ENCODE results near the gene RHOF. TPM values are rescaled to one million over a fixed set of nuclear protein-coding genes. Genes with fewer than 3 reads are reported as not detected.
"Not testable (repeated sequence)": the region's sequence is repeated elsewhere in the genome, so short reads cannot be mapped to it uniquely, and the experiment has no call there.

The RHOF gene
- total and polyA plus RNA-seq, 4 donors, result 7.6 to 17.6 (median 13.2) TPM

DNA sequence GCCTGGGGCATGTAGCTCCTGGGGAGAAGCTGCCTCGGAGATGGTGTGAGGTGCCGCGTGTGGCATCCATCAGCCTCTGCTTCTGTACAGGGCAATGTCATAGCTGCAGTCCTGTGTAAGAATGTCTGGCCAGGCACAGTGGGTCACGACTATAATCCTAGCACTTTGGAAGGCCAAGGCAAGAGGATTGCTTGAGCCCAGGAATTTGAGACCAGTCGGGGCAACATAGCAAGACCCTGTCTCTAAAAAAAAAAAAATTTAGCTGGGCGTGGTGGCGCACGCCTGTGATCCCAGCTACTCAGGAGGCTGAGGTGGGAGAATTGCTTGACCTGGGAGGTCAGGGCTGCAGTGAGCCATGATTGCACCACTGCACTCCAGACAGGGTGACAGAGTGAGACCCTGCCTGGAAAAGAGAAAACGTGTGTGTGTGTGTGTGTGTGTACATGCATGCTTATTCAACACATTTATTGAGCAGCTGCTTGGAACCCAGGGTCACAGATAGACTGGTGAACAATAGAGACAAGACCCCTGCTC lies 24.1 kb downstream of the RHOF start:
- Histone ChIP-seq H3K27me3 (ENCODE audit: control insufficient read depth, insufficient read depth, low read length) (no peaks in the 10 kb centered on the region), H3K27ac (ENCODE audit: low read depth, low read length) (no peak overlapping the region), H3K4me1 (ENCODE audit: control insufficient read depth, insufficient read depth, low read length) (peaks cover 49% of the 10 kb centered on the region), H3K4me3 (ENCODE audit: low read depth, low read length) (no peak overlapping the region), H3K36me3 (ENCODE audit: control insufficient read depth, insufficient read depth, low read length) (peaks cover 23% of the 10 kb centered on the region), H3K9me3 (ENCODE audit: control insufficient read depth, insufficient read depth, low read length) (no peaks in the 10 kb centered on the region)
- no peak for DNase-seq (ENCODE audit: low read depth in 4 of 6, low spot score in 6 of 6)
- 86% methylated on average over 8 of the region's 9 CpGs for WGBS (ENCODE audit: insufficient coverage)

- Histone ChIP-seq H3K9me3 (ENCODE audit: control insufficient read depth, insufficient read depth, low read length) (no peaks in the 10 kb centered on the region), H3K4me1 (ENCODE audit: control insufficient read depth, insufficient read depth, low read length) (peaks cover 43% of the 10 kb centered on the region), H3K27ac (ENCODE audit: low read depth, low read length) (peak overlapping the region; percentile 54), H3K4me3 (ENCODE audit: low read depth, low read length) (no peak overlapping the region), H3K36me3 (ENCODE audit: control insufficient read depth, insufficient read depth, low read length) (peaks cover 23% of the 10 kb centered on the region), H3K27me3 (ENCODE audit: control insufficient read depth, insufficient read depth, low read length) (no peaks in the 10 kb centered on the region)
- peak; percentile 62 to 96 (median 76) for DNase-seq (ENCODE audit: low read depth in 4 of 6, low spot score in 6 of 6)
- 14% methylated on average over 9 of the region's 10 CpGs for WGBS (ENCODE audit: insufficient coverage)
These were observed 25.9 kb downstream of the RHOF start for GRCh38 chr12:121767525-121768016.

GRCh38 chr12:121766290-121767039 lies 27.0 kb downstream of the RHOF start:
- H3K27me3 ChIP-seq (ENCODE audit: control insufficient read depth, insufficient read depth, low read length), result no peaks in the 10 kb centered on the region
- no peak overlapping the region for H3K4me3 ChIP-seq (ENCODE audit: low read depth, low read length)
- peaks cover 43% of the 10 kb centered on the region for H3K4me1 ChIP-seq (ENCODE audit: control insufficient read depth, insufficient read depth, low read length)
- H3K36me3 ChIP-seq (ENCODE audit: control insufficient read depth, insufficient read depth, low read length), result peaks cover 28% of the 10 kb centered on the region
- H3K9me3 ChIP-seq (ENCODE audit: control insufficient read depth, insufficient read depth, low read length), result no peaks in the 10 kb centered on the region
- 85% methylated on average over 5 of the region's 5 CpGs for WGBS (ENCODE audit: insufficient coverage)
- no peak for DNase-seq (ENCODE audit: low read depth in 4 of 6, low spot score in 6 of 6)
- H3K27ac ChIP-seq (ENCODE audit: low read depth, low read length), result no peak overlapping the region

DNA sequence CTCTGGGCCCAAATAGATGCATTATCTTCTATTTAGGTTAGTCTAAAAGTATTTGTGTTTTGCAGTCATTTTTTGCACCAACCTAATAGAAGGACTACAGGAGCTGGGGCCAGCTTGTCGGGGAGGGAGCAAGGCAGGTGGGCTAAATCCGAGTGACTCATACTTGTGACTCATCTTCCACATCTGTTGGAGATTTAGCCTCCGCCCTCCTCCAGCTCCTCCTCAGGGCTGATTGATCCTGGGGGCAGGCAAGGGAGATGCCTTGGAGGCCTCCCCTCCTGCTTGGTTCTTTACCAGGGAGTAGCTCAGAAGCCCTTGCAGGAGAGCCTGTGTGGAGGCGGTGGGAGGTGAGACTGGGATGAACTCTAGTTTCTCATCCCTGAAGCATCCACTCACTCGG lies 27.9 kb downstream of the RHOF start:
- Histone ChIP-seq H3K4me3 (ENCODE audit: low read depth, low read length) (no peak overlapping the region), H3K27me3 (ENCODE audit: control insufficient read depth, insufficient read depth, low read length) (no peaks in the 10 kb centered on the region), H3K36me3 (ENCODE audit: control insufficient read depth, insufficient read depth, low read length) (peaks cover 28% of the 10 kb centered on the region), H3K9me3 (ENCODE audit: control insufficient read depth, insufficient read depth, low read length) (no peaks in the 10 kb centered on the region), H3K27ac (ENCODE audit: low read depth, low read length) (no peak overlapping the region), H3K4me1 (ENCODE audit: control insufficient read depth, insufficient read depth, low read length) (peaks cover 40% of the 10 kb centered on the region)
- DNase-seq (ENCODE audit: low read depth in 4 of 6, low spot score in 6 of 6), result no peak
- WGBS (ENCODE audit: insufficient coverage), result 71% methylated on average over 1 of the region's 5 CpGs

DNA sequence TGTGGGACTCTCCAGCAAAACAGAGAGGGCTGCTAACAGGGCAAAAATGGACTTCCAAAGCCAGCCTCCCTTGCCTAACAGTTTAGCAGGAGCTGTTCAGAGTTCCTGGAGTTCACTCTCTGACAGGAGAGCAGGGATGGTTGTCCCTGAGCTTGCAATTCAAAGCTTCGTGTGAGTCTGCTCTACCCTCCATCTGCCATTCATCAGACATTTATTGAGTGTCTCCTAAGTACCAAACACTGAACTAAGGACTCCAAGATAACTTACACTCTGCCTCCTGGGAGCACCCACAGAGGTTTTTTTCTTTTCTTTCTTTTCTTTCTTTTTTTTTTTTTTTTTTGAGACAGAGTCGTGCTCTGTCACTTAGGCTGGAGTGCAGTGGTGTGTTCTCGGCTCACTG lies 28.7 kb downstream of the RHOF start:
- WGBS (ENCODE audit: insufficient coverage), result 90% methylated on average over 1 of the region's 3 CpGs
- H3K4me3 ChIP-seq (ENCODE audit: low read depth, low read length), result no peak overlapping the region
- peaks cover 35% of the 10 kb centered on the region for H3K4me1 ChIP-seq (ENCODE audit: control insufficient read depth, insufficient read depth, low read length)

GRCh38 chr12:121762269-121762668 lies 31.2 kb downstream of the RHOF start:
- no peak overlapping the region for H3K27ac ChIP-seq (ENCODE audit: low read depth, low read length)
- H3K4me1 ChIP-seq (ENCODE audit: control insufficient read depth, insufficient read depth, low read length), result peaks cover 20% of the 10 kb centered on the region
- WGBS (ENCODE audit: insufficient coverage), result 56% methylated on average over 5 of the region's 6 CpGs
- no peak for DNase-seq (ENCODE audit: low read depth in 4 of 6, low spot score in 6 of 6)
- H3K4me3 ChIP-seq (ENCODE audit: low read depth, low read length), result no peak overlapping the region
- H3K9me3 ChIP-seq (ENCODE audit: control insufficient read depth, insufficient read depth, low read length), result no peaks in the 10 kb centered on the region
- H3K27me3 ChIP-seq (ENCODE audit: control insufficient read depth, insufficient read depth, low read length), result no peaks in the 10 kb centered on the region
- H3K36me3 ChIP-seq (ENCODE audit: control insufficient read depth, insufficient read depth, low read length), result peaks cover 38% of the 10 kb centered on the region

More for the DNA sequence above, 28.7 kb downstream of the RHOF start:
- no peak for DNase-seq (ENCODE audit: low read depth in 4 of 6, low spot score in 6 of 6)
- Histone ChIP-seq H3K27ac (ENCODE audit: low read depth, low read length) (no peak overlapping the region), H3K9me3 (ENCODE audit: control insufficient read depth, insufficient read depth, low read length) (no peaks in the 10 kb centered on the region), H3K27me3 (ENCODE audit: control insufficient read depth, insufficient read depth, low read length) (no peaks in the 10 kb centered on the region), H3K36me3 (ENCODE audit: control insufficient read depth, insufficient read depth, low read length) (peaks cover 27% of the 10 kb centered on the region)

GRCh38 chr12:121758536-121758935 lies 35.0 kb downstream of the RHOF start:
- 93% methylated on average over 8 of the region's 22 CpGs for WGBS (ENCODE audit: insufficient coverage)

DNA sequence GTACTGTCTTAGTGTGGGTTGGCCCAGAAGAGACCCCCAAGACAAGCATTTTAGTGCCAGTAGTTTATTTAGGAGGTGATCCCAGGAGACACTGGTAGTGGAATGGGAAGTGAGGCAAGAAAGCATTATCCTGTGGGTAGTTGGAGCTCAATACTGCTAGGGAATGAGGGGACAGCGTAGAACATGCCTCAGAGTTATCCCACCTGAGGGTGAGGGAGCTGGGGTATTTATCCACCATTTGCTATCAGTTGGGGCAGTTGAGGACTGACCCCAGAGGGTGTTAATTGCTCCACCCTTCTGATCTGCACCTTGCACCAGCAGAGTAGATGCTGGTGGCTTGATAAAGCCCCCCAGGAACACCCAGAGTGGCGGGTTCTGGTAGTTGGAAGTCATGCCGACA lies 37.9 kb downstream of the RHOF start:
- Histone ChIP-seq H3K27me3 (ENCODE audit: control insufficient read depth, insufficient read depth, low read length) (no peaks in the 10 kb centered on the region), H3K9me3 (ENCODE audit: control insufficient read depth, insufficient read depth, low read length) (no peaks in the 10 kb centered on the region), H3K4me1 (ENCODE audit: control insufficient read depth, insufficient read depth, low read length) (peaks cover 25% of the 10 kb centered on the region), H3K36me3 (ENCODE audit: control insufficient read depth, insufficient read depth, low read length) (peaks cover 39% of the 10 kb centered on the region), H3K27ac (ENCODE audit: low read depth, low read length) (no peak overlapping the region), H3K4me3 (ENCODE audit: low read depth, low read length) (no peak overlapping the region)
- no peak for DNase-seq (ENCODE audit: low read depth in 4 of 6, low spot score in 6 of 6)
- 95% methylated on average over 2 of the region's 3 CpGs for WGBS (ENCODE audit: insufficient coverage)

More at GRCh38 chr12:121758536-121758935, 35.0 kb downstream of the RHOF start:
- H3K36me3 ChIP-seq (ENCODE audit: control insufficient read depth, insufficient read depth, low read length), result peaks cover 35% of the 10 kb centered on the region
- H3K4me1 ChIP-seq (ENCODE audit: control insufficient read depth, insufficient read depth, low read length), result peaks cover 20% of the 10 kb centered on the region
- H3K4me3 ChIP-seq (ENCODE audit: low read depth, low read length); DNase-seq (ENCODE audit: low read depth in 4 of 6, low spot score in 6 of 6); H3K9me3 ChIP-seq (ENCODE audit: control insufficient read depth, insufficient read depth, low read length); H3K27ac ChIP-seq (ENCODE audit: low read depth, low read length); H3K27me3 ChIP-seq (ENCODE audit: control insufficient read depth, insufficient read depth, low read length): not testable (repeated sequence)

- WGBS (ENCODE audit: insufficient coverage), result 87% methylated on average over 11 of the region's 11 CpGs
- H3K9me3 ChIP-seq (ENCODE audit: control insufficient read depth, insufficient read depth, low read length), result no peaks in the 10 kb centered on the region
- H3K4me3 ChIP-seq (ENCODE audit: low read depth, low read length), result no peak overlapping the region
- H3K4me1 ChIP-seq (ENCODE audit: control insufficient read depth, insufficient read depth, low read length), result peaks cover 25% of the 10 kb centered on the region
- H3K27ac ChIP-seq (ENCODE audit: low read depth, low read length), result no peak overlapping the region
- no peak for DNase-seq (ENCODE audit: low read depth in 4 of 6, low spot score in 6 of 6)
- no peaks in the 10 kb centered on the region for H3K27me3 ChIP-seq (ENCODE audit: control insufficient read depth, insufficient read depth, low read length)
- peaks cover 42% of the 10 kb centered on the region for H3K36me3 ChIP-seq (ENCODE audit: control insufficient read depth, insufficient read depth, low read length)
These were observed 38.7 kb downstream of the RHOF start for GRCh38 chr12:121754836-121755235.

GRCh38 chr12:121753844-121754264 lies 39.6 kb downstream of the RHOF start:
- Histone ChIP-seq H3K4me1 (ENCODE audit: control insufficient read depth, insufficient read depth, low read length) (peaks cover 24% of the 10 kb centered on the region), H3K27ac (ENCODE audit: low read depth, low read length) (peak overlapping the region; percentile 78), H3K27me3 (ENCODE audit: control insufficient read depth, insufficient read depth, low read length) (no peaks in the 10 kb centered on the region), H3K36me3 (ENCODE audit: control insufficient read depth, insufficient read depth, low read length) (peaks cover 47% of the 10 kb centered on the region), H3K9me3 (ENCODE audit: control insufficient read depth, insufficient read depth, low read length) (no peaks in the 10 kb centered on the region), H3K4me3 (ENCODE audit: low read depth, low read length) (no peak overlapping the region)
- peak in 5 of 6 donors; percentile 64 to 90 (median 70) for DNase-seq (ENCODE audit: low read depth in 4 of 6, low spot score in 6 of 6)
- WGBS (ENCODE audit: insufficient coverage), result 42% methylated on average over 12 of the region's 12 CpGs
